ENCODE results near the gene ADSS2.
A peak's percentile ranks its signal among the peaks of the same experiment; 100 is the strongest.

Gene ADSS2

GRCh38 chr1:244445320-244446181 is 6.2 kb downstream of the ADSS2 start:
- no peak for DNase-seq

- DNase-seq = no peak
Measured at GRCh38 chr1:244444854-244445253, 6.9 kb downstream of the ADSS2 start.

- no peak for DNase-seq
Measured at GRCh38 chr1:244442850-244443249, 8.9 kb downstream of the ADSS2 start.

GRCh38 chr1:244439391-244440032 is 12.2 kb downstream of the ADSS2 start:
- no peak for DNase-seq

GRCh38 chr1:244437086-244437468 is 14.6 kb downstream of the ADSS2 start:
- no peak for DNase-seq

- no peak for DNase-seq
Measured at GRCh38 chr1:244436336-244437085, 15.2 kb downstream of the ADSS2 start.

GRCh38 chr1:244435562-244436205 is 16.0 kb downstream of the ADSS2 start:
- peak; percentile 34 for DNase-seq

GRCh38 chr1:244431166-244431565 is 20.5 kb downstream of the ADSS2 start:
- DNase-seq = no peak

- no peak for DNase-seq
Measured at GRCh38 chr1:244429818-244430217, 21.9 kb downstream of the ADSS2 start.

- DNase-seq = no peak
Measured at GRCh38 chr1:244427647-244428046, 24.1 kb downstream of the ADSS2 start.

GRCh38 chr1:244424649-244425334 is 26.9 kb downstream of the ADSS2 start:
- DNase-seq = no peak

- no peak for DNase-seq
Measured at GRCh38 chr1:244422174-244422573, 29.5 kb downstream of the ADSS2 start.

GRCh38 chr1:244419024-244419423 is 32.7 kb downstream of the ADSS2 start:
- no peak for DNase-seq

GRCh38 chr1:244414543-244414942 is 37.2 kb downstream of the ADSS2 start:
- DNase-seq = no peak

GRCh38 chr1:244413736-244414135 is 38.0 kb downstream of the ADSS2 start:
- no peak for DNase-seq

- no peak for DNase-seq
Measured at GRCh38 chr1:244412176-244412575, 39.5 kb downstream of the ADSS2 start.

GRCh38 chr1:244409701-244410100 is 42.0 kb downstream of the ADSS2 start:
- peak; percentile 52 for DNase-seq

- peak; percentile 8 for DNase-seq
Measured at GRCh38 chr1:244406337-244406736, 45.4 kb downstream of the ADSS2 start.

GRCh38 chr1:244405856-244406255 is 45.9 kb downstream of the ADSS2 start:
- DNase-seq = no peak

GRCh38 chr1:244403431-244403830 is 48.3 kb downstream of the ADSS2 start:
- no peak for DNase-seq

GRCh38 chr1:244400974-244401373 is 50.7 kb downstream of the ADSS2 start:
- DNase-seq = no peak

- no peak for DNase-seq
Measured at GRCh38 chr1:244397131-244397530, 54.6 kb downstream of the ADSS2 start.

GRCh38 chr1:244395965-244396364 is 55.7 kb downstream of the ADSS2 start:
- DNase-seq = no peak
